Embryonic facial prominence (tissue), 1 donor: Measurements from ENCODE around the gene DUSP3.

ENCODE experiments used
- DNase-seq: peaks from one replicate; pipeline ENCODE4 v3.0.0-alpha.2; 2016; ENCODE audit errors: extremely low spot score

DUSP3 gene

GRCh38 chr17:43733956-43734355, 44.8 kb downstream of the DUSP3 start:
- no peak for DNase-seq

GRCh38 chr17:43732958-43733357, 45.8 kb downstream of the DUSP3 start:
- DNase-seq = no peak

GRCh38 chr17:43728081-43728480, 50.7 kb downstream of the DUSP3 start:
- no peak for DNase-seq

- DNase-seq = no peak
These were observed 54.9 kb downstream of the DUSP3 start for GRCh38 chr17:43723697-43724359.

GRCh38 chr17:43722870-43723665, 55.7 kb downstream of the DUSP3 start:
- DNase-seq = no peak

- DNase-seq = no peak
These were observed 56.5 kb downstream of the DUSP3 start for GRCh38 chr17:43722269-43722619.

- DNase-seq = no peak
These were observed 57.1 kb downstream of the DUSP3 start for GRCh38 chr17:43721537-43722268.

- DNase-seq = peak; percentile 50
These were observed 58.3 kb downstream of the DUSP3 start for GRCh38 chr17:43720311-43721060.

GRCh38 chr17:43719578-43719977, 59.2 kb downstream of the DUSP3 start:
- DNase-seq = no peak

GRCh38 chr17:43718544-43718943, 60.2 kb downstream of the DUSP3 start:
- no peak for DNase-seq

- no peak for DNase-seq
These were observed 60.9 kb downstream of the DUSP3 start for GRCh38 chr17:43717913-43718312.
